Stimulated activated naive CD4-positive, alpha-beta T cell (primary cell): Measurements from ENCODE around the gene AKR1D1.

ENCODE experiments used
- DNase-seq, 6 experiments: peaks; one replicate each; lab custom pipeline; 2025; lab: John Stamatoyannopoulos, UW

The AKR1D1 gene

DNA sequence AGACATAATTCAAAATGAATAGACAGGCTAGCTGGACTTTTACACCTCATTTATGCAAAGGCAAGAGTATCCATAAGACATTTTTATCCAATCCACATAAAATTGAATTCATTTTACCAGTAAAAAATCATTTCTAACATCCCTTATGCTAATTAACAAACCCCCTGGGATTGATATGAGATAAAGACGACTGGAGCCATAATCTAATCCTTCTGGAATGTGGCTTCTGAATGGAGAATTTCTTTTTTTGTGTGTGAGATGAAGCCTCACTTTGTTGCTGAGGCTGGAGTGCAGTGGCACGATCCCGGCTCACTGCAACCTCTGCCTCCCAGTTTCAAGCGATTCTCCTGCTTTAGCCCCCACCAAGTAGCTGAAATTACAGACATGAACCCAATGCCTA, 90.4 kb downstream of the AKR1D1 start:
- DNase-seq: no peak

DNA sequence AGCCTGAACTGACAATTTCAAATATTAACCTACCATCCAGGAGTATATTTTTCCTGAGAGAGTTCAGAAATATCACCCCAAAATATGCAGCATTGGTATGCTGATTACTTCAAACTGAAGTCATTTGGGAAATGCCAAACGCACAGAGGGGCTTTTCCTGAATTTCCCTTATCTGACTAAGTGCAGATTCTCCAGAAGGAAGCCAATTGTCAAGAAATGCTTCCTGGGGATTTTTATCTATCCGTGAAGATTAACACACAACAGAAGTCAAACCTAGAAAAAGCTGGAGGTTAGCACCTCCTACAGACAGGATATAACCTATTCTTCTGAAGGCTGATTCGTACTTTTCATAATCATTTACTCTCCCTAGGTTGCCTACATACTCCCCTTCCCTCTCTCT, 91.0 kb downstream of the AKR1D1 start:
- no peak for DNase-seq

DNA sequence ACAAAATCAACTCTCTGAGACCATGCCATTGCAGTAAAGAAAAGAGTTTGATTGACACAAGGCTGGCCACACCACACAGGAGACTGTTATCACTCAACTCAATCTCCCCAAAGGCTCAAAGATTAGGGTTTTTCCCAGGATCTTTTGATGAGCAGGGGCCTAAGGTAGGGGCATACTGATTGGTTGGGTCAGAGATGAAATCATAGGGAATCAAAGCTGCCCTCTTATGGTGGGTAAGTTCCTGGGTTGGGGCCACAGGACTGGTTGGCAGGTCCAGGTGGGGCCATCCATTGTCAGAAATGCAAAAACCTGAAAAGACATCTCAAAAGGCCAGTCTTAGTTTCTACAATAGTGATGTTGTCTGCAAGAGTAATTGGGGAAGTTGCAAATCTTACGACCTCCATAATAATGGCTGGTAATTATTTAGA, 91.6 kb downstream of the AKR1D1 start:
- DNase-seq: no peak
